ENCODE measurements around the gene ACVR1C. TPM values are rescaled to one million over a fixed set of nuclear protein-coding genes. Genes with fewer than 3 reads are reported as not detected.

The ACVR1C gene
- total RNA-seq, 1 experiment from 2014 or later, result 1.2 TPM

DNA sequence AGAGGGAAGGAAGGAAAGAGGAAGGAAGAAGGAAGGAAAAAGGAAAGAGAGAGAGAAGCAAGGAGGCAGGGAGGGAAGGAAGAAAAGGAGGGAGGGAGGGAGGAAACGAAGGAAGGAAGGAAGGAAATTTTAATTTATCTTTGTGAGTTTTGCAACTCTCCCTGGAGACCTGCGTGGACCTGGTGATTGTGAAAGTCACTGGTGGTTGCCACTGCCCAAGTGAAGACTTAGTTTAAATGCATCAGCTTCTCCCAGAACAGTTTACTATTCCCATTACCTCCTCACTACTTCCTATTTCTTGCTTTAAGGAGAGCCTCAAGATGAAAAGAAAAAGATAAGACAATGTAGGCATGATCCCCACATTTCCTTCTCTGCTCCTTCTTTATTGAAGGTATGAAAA, 68.8 kb downstream of the ACVR1C start:
- Mint-ChIP-seq H3K36me3 (peaks cover 7% of the 10 kb centered on the region), H3K4me1 (peaks cover 22% of the 10 kb centered on the region), H3K9me3 (peaks cover 23% of the 10 kb centered on the region), H3K27ac (no peak overlapping the region; the same call in 1 of the 2 replicates), H3K27me3 (ENCODE audit: low read depth) (peaks cover 2% of the 10 kb centered on the region; the same call in 1 of the 2 replicates), H3K4me3 (peak overlapping the region; percentile 26)
- ChIA-PET POLR2A (no interaction called here), CTCF (interaction anchor here (0.7 to 1.5 kb wide), 2 partner anchors 13 to 69 kb away, joined by 3 to 5 read pairs; partner anchors contain the start of gene ACVR1C)
- no peak for ATAC-seq
- DNase-seq (ENCODE audit: low spot score), result no peak
- TF ChIP-seq ETV6 (CRISPR knock-in tag; IDR thresholded peaks at IDR 0.05), result peak; percentile 9; the same call in 1 of the 2 replicates
- TF ChIP-seq, protein P1, sequence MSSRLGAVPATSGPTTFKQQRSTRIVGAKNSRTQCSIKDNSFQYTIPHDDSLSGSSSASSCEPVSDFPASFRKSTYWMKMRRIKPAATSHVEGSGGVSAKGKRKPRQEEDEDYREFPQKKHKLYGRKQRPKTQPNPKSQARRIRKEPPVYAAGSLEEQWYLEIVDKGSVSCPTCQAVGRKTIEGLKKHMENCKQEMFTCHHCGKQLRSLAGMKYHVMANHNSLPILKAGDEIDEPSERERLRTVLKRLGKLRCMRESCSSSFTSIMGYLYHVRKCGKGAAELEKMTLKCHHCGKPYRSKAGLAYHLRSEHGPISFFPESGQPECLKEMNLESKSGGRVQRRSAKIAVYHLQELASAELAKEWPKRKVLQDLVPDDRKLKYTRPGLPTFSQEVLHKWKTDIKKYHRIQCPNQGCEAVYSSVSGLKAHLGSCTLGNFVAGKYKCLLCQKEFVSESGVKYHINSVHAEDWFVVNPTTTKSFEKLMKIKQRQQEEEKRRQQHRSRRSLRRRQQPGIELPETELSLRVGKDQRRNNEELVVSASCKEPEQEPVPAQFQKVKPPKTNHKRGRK (CRISPR knock-in tag; IDR thresholded peaks at IDR 0.05; ENCODE audit: borderline replicate concordance), result no peak

DNA sequence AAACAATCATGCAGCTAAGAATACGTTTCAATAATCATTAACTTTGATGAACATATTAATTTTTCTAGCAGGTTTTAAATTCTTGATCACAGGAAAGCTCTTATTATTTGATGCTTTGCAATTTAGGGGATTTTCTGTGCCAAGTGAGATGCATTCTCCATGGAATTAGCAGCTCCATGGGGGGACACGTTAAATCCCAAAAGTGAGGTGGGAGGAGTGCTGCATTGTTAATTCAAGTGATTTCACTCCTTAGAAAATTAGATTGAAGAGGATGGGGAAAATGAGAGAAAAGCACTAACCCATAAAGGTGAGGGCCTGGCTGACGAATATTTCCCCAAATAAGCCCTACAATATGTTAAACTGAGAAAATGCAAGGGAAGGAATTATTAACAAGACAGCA, 69.2 kb downstream of the ACVR1C start:
- CTCF ChIA-PET, result interaction anchor here (0.7 to 1.5 kb wide), 2 partner anchors 13 to 70 kb away, joined by 3 to 5 read pairs; partner anchors contain the start of gene ACVR1C
- peaks cover 22% of the 10 kb centered on the region for H3K4me1 Mint-ChIP-seq
- peaks cover 20% of the 10 kb centered on the region for H3K9me3 Mint-ChIP-seq
- peak; percentile 50; the same call in 1 of the 2 replicates for ATAC-seq
- H3K27me3 Mint-ChIP-seq (ENCODE audit: low read depth), result no peaks in the 10 kb centered on the region; the same call in 1 of the 2 replicates
- no peak for DNase-seq (ENCODE audit: low spot score)
- H3K27ac Mint-ChIP-seq, result no peak overlapping the region; the same call in 1 of the 2 replicates
- H3K4me3 Mint-ChIP-seq, result peak overlapping the region; percentile 26
- peaks cover 4% of the 10 kb centered on the region; the same call in 1 of the 2 replicates for H3K36me3 Mint-ChIP-seq
- POLR2A ChIA-PET, result no interaction called here
- TF ChIP-seq TEAD1 (CRISPR knock-in tag; IDR thresholded peaks at IDR 0.05) (no peak), ETV6 (CRISPR knock-in tag; IDR thresholded peaks at IDR 0.05) (no peak)
- TF ChIP-seq, protein P2, sequence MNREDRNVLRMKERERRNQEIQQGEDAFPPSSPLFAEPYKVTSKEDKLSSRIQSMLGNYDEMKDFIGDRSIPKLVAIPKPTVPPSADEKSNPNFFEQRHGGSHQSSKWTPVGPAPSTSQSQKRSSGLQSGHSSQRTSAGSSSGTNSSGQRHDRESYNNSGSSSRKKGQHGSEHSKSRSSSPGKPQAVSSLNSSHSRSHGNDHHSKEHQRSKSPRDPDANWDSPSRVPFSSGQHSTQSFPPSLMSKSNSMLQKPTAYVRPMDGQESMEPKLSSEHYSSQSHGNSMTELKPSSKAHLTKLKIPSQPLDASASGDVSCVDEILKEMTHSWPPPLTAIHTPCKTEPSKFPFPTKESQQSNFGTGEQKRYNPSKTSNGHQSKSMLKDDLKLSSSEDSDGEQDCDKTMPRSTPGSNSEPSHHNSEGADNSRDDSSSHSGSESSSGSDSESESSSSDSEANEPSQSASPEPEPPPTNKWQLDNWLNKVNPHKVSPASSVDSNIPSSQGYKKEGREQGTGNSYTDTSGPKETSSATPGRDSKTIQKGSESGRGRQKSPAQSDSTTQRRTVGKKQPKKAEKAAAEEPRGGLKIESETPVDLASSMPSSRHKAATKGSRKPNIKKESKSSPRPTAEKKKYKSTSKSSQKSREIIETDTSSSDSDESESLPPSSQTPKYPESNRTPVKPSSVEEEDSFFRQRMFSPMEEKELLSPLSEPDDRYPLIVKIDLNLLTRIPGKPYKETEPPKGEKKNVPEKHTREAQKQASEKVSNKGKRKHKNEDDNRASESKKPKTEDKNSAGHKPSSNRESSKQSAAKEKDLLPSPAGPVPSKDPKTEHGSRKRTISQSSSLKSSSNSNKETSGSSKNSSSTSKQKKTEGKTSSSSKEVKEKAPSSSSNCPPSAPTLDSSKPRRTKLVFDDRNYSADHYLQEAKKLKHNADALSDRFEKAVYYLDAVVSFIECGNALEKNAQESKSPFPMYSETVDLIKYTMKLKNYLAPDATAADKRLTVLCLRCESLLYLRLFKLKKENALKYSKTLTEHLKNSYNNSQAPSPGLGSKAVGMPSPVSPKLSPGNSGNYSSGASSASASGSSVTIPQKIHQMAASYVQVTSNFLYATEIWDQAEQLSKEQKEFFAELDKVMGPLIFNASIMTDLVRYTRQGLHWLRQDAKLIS (CRISPR knock-in tag; IDR thresholded peaks at IDR 0.05; ENCODE audit: borderline replicate concordance), result no peak

DNA sequence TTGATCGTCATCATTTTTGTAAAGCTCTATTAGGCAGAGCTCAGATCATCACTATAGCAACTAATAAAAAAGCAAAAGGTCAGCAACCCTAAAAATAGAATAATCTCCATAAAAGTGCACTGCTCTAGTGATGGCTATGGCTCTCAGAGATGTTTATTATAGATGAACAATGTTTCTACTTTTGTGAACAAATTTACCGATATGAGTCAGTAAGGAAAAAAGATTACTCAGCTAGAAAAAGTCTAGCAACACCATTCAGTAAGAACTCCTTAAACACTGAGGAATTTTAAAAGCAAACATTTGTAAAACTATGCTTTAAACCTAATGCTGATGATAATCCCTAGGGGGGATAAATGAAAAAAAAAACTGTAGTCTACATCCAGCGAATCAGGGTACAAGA, 69.6 kb downstream of the ACVR1C start:
- POLR2A ChIA-PET, result no interaction called here
- no peak for DNase-seq (ENCODE audit: low spot score)
- peaks cover 22% of the 10 kb centered on the region for H3K4me1 Mint-ChIP-seq
- no peak for TF ChIP-seq CREM (CRISPR knock-in tag; IDR thresholded peaks at IDR 0.05)
- H3K9me3 Mint-ChIP-seq, result peaks cover 16% of the 10 kb centered on the region
- no peak overlapping the region for H3K4me3 Mint-ChIP-seq
- no peak overlapping the region for H3K27ac Mint-ChIP-seq
- peaks cover under 1% of the 10 kb centered on the region; the same call in 1 of the 2 replicates for H3K36me3 Mint-ChIP-seq
- no peaks in the 10 kb centered on the region for H3K27me3 Mint-ChIP-seq (ENCODE audit: low read depth)
- CTCF ChIA-PET, result interaction anchor here (1.5 kb wide), 1 partner anchor 13 kb away, joined by 5 read pairs; no protein-coding TSS in a partner anchor
- ATAC-seq, result no peak

DNA sequence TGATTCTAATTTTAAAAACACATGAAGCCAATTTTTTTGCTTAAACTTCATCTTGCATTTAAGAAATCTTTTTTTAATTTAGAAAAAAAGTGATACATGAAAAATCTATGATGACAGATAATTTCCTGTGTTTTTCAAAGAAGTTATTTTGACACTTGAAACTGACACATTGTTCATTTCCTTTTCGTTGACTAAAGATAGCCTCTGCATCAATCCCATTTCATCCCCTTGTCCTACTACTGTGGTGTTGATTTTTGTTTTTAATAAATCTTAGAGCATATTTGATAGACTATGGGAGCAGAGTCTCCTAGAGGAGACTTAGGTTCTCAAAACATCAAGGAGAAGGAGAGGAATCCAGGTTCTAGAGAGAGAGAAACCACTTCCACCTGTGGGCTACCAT, 70.9 kb downstream of the ACVR1C start:
- ChIA-PET POLR2A (no interaction called here), CTCF (no interaction called here)
- Mint-ChIP-seq H3K4me1 (peaks cover 29% of the 10 kb centered on the region), H3K36me3 (no peaks in the 10 kb centered on the region), H3K27ac (no peak overlapping the region), H3K9me3 (0 out of 2 replicates have a peak, but pooled peaks cover 4% of the 10 kb centered on the region), H3K27me3 (ENCODE audit: low read depth) (no peaks in the 10 kb centered on the region), H3K4me3 (no peak overlapping the region)
- TF ChIP-seq IRF2 (CRISPR knock-in tag; IDR thresholded peaks at IDR 0.05; ENCODE audit: borderline replicate concordance, low read depth) (no peak), CREB1 (CRISPR knock-in tag; IDR thresholded peaks at IDR 0.05) (no peak), CBFB (CRISPR knock-in tag; IDR thresholded peaks at IDR 0.05; ENCODE audit: low read depth) (no peak), OVOL2 (CRISPR knock-in tag; IDR thresholded peaks at IDR 0.05; ENCODE audit: borderline replicate concordance) (no peak), FOXP1 (CRISPR knock-in tag; IDR thresholded peaks at IDR 0.05; ENCODE audit: borderline replicate concordance) (no peak), SP1 (CRISPR knock-in tag; conservative IDR thresholded peaks at IDR 0.05) (no peak), GABPB1 (CRISPR knock-in tag; IDR thresholded peaks at IDR 0.05) (no peak)
- TF ChIP-seq, protein P3, sequence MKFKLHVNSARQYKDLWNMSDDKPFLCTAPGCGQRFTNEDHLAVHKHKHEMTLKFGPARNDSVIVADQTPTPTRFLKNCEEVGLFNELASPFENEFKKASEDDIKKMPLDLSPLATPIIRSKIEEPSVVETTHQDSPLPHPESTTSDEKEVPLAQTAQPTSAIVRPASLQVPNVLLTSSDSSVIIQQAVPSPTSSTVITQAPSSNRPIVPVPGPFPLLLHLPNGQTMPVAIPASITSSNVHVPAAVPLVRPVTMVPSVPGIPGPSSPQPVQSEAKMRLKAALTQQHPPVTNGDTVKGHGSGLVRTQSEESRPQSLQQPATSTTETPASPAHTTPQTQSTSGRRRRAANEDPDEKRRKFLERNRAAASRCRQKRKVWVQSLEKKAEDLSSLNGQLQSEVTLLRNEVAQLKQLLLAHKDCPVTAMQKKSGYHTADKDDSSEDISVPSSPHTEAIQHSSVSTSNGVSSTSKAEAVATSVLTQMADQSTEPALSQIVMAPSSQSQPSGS (CRISPR knock-in tag; IDR thresholded peaks at IDR 0.05; ENCODE audit: borderline replicate concordance, low read depth), result no peak
- DNase-seq (ENCODE audit: low spot score) (no peak), ATAC-seq (no peak)
